ENCODE data around the gene IL12A.

- no peak for TF ChIP-seq CTCF (conservative IDR thresholded peaks at IDR 0.05; ENCODE audit: low read depth, low read length)
- no peak for TF ChIP-seq EZH2 (IDR thresholded peaks at IDR 0.05; ENCODE audit: low read length, unreplicated experiment)
- no peak for TF ChIP-seq EZH2phosphoT487 (IDR thresholded peaks at IDR 0.05; ENCODE audit: borderline replicate concordance, low read length)
These were observed 35.1 kb upstream of the IL12A start for GRCh38 chr3:159953325-159954085.

All from PC-3 (cell line).